HepG2 (cell line): Measurements from ENCODE around the gene NRSN2. TPM values are rescaled to one million over a fixed set of nuclear protein-coding genes. Genes with fewer than 3 reads are reported as not detected.
A peak's percentile ranks its signal among the peaks of the same experiment; 100 is the strongest.

ENCODE experiments used
- GTF2F1 ChIP-seq: fragments of 150-350 bp; IDR thresholded peaks from 2 replicates; pipeline ENCODE4 v1.6.1; 2014; ENCODE audit warnings: low read length
- IRX3 ChIP-seq: sonication (generic); formaldehyde crosslinking; IDR thresholded peaks from 2 replicates; pipeline ENCODE4 v1.8.1; 2023; ENCODE audit warnings: mild to moderate bottlenecking, low read depth, missing genetic modification reagents, borderline replicate concordance
- ISL2 ChIP-seq: sonication (generic); formaldehyde crosslinking; IDR thresholded peaks from 2 replicates; pipeline ENCODE4 v1.5.0; 2020; ENCODE audit warnings: missing genetic modification reagents
- KLF6 ChIP-seq: IDR thresholded peaks from 2 replicates; pipeline ENCODE4 v1.8.0; 2016; ENCODE audit warnings: missing biosample characterization, missing genetic modification reagents
- MYC ChIP-seq: sonication (generic); formaldehyde crosslinking; IDR thresholded peaks from 2 replicates; pipeline ENCODE4 v1.9.0; 2021; ENCODE audit warnings: missing genetic modification reagents, borderline replicate concordance
- MYNN ChIP-seq: sonication (generic); formaldehyde crosslinking; IDR thresholded peaks from 2 replicates; pipeline ENCODE4 v1.4.0; 2020; ENCODE audit warnings: mild to moderate bottlenecking, low read depth, missing genetic modification reagents
- RXRB ChIP-seq: IDR thresholded peaks from 2 replicates; pipeline ENCODE4 v1.6.1; 2016; ENCODE audit warnings: borderline replicate concordance, missing genetic modification reagents, missing compliant biosample characterization
- SATB2 ChIP-seq: sonication (generic); formaldehyde crosslinking; IDR thresholded peaks from 2 replicates; pipeline ENCODE4 v1.5.0; 2020; ENCODE audit warnings: missing genetic modification reagents
- SNRNP70 ChIP-seq: fragments of 200-400 bp; formaldehyde crosslinking; IDR thresholded peaks from 2 replicates; pipeline ENCODE4 v1.6.1; 2017; ENCODE audit warnings: mild to moderate bottlenecking, low read depth, low read length, moderate library complexity
- ZBTB7A ChIP-seq: sonication (generic); formaldehyde crosslinking; IDR thresholded peaks from 2 replicates; pipeline ENCODE4 v1.8.0; 2022; ENCODE audit warnings: mild to moderate bottlenecking, missing genetic modification reagents
- ZNF263 ChIP-seq: sonication (generic); formaldehyde crosslinking; IDR thresholded peaks from 2 replicates; pipeline ENCODE4 v1.4.0; 2020; ENCODE audit warnings: missing genetic modification reagents
- ZNF333 ChIP-seq: sonication (generic); formaldehyde crosslinking; IDR thresholded peaks from 2 replicates; pipeline ENCODE4 v1.4.0; 2020; ENCODE audit warnings: mild to moderate bottlenecking, missing genetic modification reagents, borderline replicate concordance
- ZNF589 ChIP-seq: sonication (generic); formaldehyde crosslinking; conservative IDR thresholded peaks from 2 replicates; pipeline ENCODE4 v1.8.0; 2022; ENCODE audit warnings: mild to moderate bottlenecking, moderate library complexity, missing genetic modification reagents
- ZNF83 ChIP-seq: sonication (generic); formaldehyde crosslinking; IDR thresholded peaks from 2 replicates; pipeline ENCODE4 v1.4.0; 2020; ENCODE audit warnings: missing genetic modification reagents, mild to moderate bottlenecking, borderline replicate concordance
- polyA plus RNA-seq, 8 experiments: library from polyadenylated mRNA; depleted of rRNA in 3 of 8; stranded (reverse) in 7 of 8; unstranded in 1 of 8; fragments of >200 nt; fragmentation: Illumina TruSeq in 4 of 8; extraction: Trizol in 4 of 8; gene quantifications; 2 replicates each; pipeline versions ENCODE4 v1.2.1 to v1.2.3, GENCODE V29; 2011 to 2016; ENCODE audit warnings: low read depth in 4 of 8, missing spikeins in 1 of 8, mixed read lengths in 1 of 8; ENCODE audit not compliant: insufficient read depth in 1 of 8
- total RNA-seq, 5 experiments: library from RNA; depleted of rRNA; stranded (reverse); fragments of >200 nt; fragmentation: Illumina TruSeq; extraction: Trizol; gene quantifications; 2 replicates each; pipeline ENCODE4 v1.2.3, GENCODE V29; 2016; ENCODE audit warnings: low read depth in 1 of 5
- TF ChIP-seq, protein P1 (sequence below): sonication (generic); formaldehyde crosslinking; IDR thresholded peaks from 2 replicates; pipeline ENCODE4 v1.8.0; 2022; ENCODE audit warnings: mild to moderate bottlenecking, missing genetic modification reagents, borderline replicate concordance
- TF ChIP-seq, protein P2 (sequence below): sonication (generic); formaldehyde crosslinking; IDR thresholded peaks from 2 replicates; pipeline ENCODE4 v1.5.1; 2020; ENCODE audit warnings: mild to moderate bottlenecking, missing genetic modification reagents
- TF ChIP-seq, protein P3 (sequence below): IDR thresholded peaks from 2 replicates; pipeline ENCODE4 v1.6.1; 2018; ENCODE audit warnings: missing genetic modification reagents
- TF ChIP-seq, protein P4 (sequence below): sonication (generic); formaldehyde crosslinking; IDR thresholded peaks from 2 replicates; pipeline ENCODE4 v1.4.0; 2020; ENCODE audit warnings: missing genetic modification reagents
- TF ChIP-seq, protein P5 (sequence below): sonication (generic); formaldehyde crosslinking; IDR thresholded peaks from 2 replicates; pipeline ENCODE4 v1.5.0; 2020; ENCODE audit warnings: mild to moderate bottlenecking, missing genetic modification reagents

Gene NRSN2
- total and polyA plus RNA-seq, 2 of the 13 experiments (the other 11 are each of a cell fraction or from before 2014, with no cell fraction given), result 32.3 to 49.4 TPM

DNA sequence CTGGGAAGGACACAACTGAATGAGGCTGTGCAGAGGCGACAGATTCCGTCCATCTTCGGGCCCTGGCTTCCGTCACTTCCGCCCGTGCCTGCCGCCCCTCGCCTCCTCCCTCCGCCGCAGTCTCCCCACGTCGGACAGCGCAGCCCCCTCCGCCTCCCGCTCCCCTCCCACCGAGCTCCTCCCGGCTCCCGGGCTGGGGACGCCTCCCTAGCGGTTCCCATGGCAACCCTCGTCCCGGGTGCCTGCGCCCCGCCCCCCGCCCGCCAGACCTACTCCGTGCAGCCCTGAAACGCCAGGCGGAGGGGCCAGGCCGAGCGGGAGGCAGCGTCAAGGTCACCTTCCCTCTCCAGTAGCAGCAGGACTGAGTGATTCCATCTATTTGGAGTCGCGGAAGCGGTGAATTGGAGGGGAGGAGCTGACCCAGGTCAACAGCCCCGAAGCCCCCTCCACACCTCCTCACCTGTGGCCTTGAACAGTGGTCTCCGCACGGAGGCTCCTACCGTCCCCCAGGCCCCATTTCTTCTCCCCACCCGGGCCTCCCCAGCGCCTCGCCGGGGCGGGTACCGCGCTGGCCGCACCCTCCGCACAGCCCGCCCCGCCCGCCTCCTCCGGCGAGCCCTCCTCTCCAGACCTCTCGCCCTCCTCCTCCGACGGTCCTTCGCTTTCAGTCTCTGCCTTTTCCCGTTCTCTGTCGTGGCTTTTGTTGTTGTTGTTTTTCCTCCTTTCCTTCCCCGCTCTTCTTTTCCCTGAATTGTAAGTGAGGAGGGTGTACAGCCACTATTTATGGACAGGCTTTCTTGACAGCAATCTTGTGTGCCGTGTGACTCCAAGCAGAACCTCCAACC, 951 bp downstream of the NRSN2 start (continued):
- TF ChIP-seq SNRNP70 (no peak), GTF2F1 (no peak), ZNF263 (CRISPR knock-in tag) (peak; percentile 93), MYC (CRISPR knock-in tag) (peak; percentile 90), ZNF333 (CRISPR knock-in tag) (no peak; the same call in 1 of the 2 replicates), RXRB (peak; percentile 99), ZNF589 (CRISPR knock-in tag) (peak; percentile 62), ISL2 (CRISPR knock-in tag) (peak; percentile 94), IRX3 (CRISPR knock-in tag) (peak; percentile 61; the same call in 1 of the 2 replicates), ZBTB7A (peak; percentile 99), SATB2 (CRISPR knock-in tag) (peak; percentile 23; the same call in 1 of the 2 replicates), KLF6 (CRISPR knock-in tag) (peak; percentile 87), MYNN (peak; percentile 79), ZNF83 (CRISPR knock-in tag) (no peak)
- TF ChIP-seq, protein P1, sequence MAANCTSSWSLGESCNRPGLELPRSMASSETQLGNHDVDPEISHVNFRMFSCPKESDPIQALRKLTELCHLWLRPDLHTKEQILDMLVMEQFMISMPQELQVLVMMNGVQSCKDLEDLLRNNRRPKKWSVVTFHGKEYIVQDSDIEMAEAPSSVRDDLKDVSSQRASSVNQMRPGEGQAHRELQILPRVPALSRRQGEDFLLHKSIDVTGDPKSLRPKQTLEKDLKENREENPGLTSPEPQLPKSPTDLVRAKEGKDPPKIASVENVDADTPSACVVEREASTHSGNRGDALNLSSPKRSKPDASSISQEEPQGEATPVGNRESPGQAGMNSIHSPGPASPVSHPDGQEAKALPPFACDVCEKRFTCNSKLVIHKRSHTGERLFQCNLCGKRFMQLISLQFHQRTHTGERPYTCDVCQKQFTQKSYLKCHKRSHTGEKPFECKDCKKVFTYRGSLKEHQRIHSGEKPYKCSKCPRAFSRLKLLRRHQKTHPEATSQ, result peak; percentile 98; the same call in 1 of the 2 replicates
- TF ChIP-seq, protein P2, sequence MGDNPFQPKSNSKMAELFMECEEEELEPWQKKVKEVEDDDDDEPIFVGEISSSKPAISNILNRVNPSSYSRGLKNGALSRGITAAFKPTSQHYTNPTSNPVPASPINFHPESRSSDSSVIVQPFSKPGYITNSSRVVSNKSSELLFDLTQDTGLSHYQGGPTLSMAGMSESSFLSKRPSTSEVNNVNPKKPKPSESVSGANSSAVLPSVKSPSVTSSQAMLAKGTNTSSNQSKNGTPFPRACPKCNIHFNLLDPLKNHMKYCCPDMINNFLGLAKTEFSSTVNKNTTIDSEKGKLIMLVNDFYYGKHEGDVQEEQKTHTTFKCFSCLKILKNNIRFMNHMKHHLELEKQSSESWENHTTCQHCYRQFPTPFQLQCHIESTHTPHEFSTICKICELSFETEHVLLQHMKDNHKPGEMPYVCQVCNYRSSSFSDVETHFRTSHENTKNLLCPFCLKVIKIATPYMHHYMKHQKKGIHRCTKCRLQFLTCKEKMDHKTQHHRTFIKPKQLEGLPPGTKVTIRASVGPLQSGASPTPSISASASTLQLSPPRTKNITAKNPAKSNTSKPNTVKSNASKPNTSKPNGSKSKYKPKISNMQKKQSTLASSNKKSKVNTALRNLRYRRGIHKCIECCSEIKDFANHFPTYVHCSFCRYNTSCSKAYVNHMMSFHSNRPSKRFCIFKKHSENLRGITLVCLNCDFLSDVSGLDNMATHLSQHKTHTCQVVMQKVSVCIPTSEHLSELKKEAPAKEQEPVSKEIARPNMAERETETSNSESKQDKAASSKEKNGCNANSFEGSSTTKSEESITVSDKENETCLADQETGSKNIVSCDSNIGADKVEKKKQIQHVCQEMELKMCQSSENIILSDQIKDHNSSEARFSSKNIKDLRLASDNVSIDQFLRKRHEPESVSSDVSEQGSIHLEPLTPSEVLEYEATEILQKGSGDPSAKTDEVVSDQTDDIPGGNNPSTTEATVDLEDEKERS (CRISPR knock-in tag), result peak; percentile 78; the same call in 1 of the 2 replicates
- TF ChIP-seq, protein P3, sequence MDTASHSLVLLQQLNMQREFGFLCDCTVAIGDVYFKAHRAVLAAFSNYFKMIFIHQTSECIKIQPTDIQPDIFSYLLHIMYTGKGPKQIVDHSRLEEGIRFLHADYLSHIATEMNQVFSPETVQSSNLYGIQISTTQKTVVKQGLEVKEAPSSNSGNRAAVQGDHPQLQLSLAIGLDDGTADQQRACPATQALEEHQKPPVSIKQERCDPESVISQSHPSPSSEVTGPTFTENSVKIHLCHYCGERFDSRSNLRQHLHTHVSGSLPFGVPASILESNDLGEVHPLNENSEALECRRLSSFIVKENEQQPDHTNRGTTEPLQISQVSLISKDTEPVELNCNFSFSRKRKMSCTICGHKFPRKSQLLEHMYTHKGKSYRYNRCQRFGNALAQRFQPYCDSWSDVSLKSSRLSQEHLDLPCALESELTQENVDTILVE (CRISPR knock-in tag), result peak; percentile 100
- TF ChIP-seq, protein P4, sequence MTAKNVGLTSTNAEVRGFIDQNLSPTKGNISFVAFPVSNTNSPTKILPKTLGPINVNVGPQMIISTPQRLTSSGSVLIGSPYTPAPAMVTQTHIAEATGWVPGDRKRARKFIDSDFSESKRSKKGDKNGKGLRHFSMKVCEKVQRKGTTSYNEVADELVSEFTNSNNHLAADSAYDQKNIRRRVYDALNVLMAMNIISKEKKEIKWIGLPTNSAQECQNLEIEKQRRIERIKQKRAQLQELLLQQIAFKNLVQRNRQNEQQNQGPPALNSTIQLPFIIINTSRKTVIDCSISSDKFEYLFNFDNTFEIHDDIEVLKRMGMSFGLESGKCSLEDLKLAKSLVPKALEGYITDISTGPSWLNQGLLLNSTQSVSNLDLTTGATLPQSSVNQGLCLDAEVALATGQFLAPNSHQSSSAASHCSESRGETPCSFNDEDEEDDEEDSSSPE (CRISPR knock-in tag), result peak; percentile 91
- TF ChIP-seq, protein P5, sequence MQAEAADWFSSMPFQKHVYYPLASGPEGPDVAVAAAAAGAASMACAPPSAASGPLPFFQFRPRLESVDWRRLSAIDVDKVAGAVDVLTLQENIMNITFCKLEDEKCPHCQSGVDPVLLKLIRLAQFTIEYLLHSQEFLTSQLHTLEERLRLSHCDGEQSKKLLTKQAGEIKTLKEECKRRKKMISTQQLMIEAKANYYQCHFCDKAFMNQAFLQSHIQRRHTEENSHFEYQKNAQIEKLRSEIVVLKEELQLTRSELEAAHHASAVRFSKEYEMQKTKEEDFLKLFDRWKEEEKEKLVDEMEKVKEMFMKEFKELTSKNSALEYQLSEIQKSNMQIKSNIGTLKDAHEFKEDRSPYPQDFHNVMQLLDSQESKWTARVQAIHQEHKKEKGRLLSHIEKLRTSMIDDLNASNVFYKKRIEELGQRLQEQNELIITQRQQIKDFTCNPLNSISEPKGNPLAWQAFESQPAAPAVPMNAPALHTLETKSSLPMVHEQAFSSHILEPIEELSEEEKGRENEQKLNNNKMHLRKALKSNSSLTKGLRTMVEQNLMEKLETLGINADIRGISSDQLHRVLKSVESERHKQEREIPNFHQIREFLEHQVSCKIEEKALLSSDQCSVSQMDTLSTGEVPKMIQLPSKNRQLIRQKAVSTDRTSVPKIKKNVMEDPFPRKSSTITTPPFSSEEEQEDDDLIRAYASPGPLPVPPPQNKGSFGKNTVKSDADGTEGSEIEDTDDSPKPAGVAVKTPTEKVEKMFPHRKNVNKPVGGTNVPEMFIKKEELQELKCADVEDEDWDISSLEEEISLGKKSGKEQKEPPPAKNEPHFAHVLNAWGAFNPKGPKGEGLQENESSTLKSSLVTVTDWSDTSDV, result no peak
